ENCODE results near the gene RMC1. TPM values are rescaled to one million over a fixed set of nuclear protein-coding genes. Genes with fewer than 3 reads are reported as not detected.

RMC1 gene

GRCh38 chr18:23578067-23578701 lies 74.9 kb downstream of the RMC1 start:
- no peak overlapping the region for H4K8ac ChIP-seq (ENCODE audit: low read depth, low read length)
- H4K5ac ChIP-seq (ENCODE audit: low read length) = no peak overlapping the region
- peaks cover under 1% of the 10 kb centered on the region for H3K4me1 ChIP-seq (ENCODE audit: control insufficient read depth, low read depth, low read length)
- no peak overlapping the region for H3K23ac ChIP-seq (ENCODE audit: low read length)
- H3K56ac ChIP-seq (ENCODE audit: low read length) = no peak overlapping the region
- H3K36me3 ChIP-seq (ENCODE audit: control insufficient read depth, insufficient read depth, low read length) = peaks cover 4% of the 10 kb centered on the region
- no peak overlapping the region for H2BK15ac ChIP-seq (replicated peaks; ENCODE audit: low read depth)
- no peak overlapping the region for H2BK120ac ChIP-seq (ENCODE audit: low read depth, low read length)
- H3K79me1 ChIP-seq (ENCODE audit: low read length) = peaks cover 32% of the 10 kb centered on the region
- H3K9ac ChIP-seq (ENCODE audit: low read length) = no peak overlapping the region
- peaks cover 39% of the 10 kb centered on the region for H3K79me2 ChIP-seq (ENCODE audit: control insufficient read depth, insufficient read depth, low read length)
- no peak overlapping the region for H3K4me3 ChIP-seq (ENCODE audit: low read length)
- no peak overlapping the region for H3K4ac ChIP-seq (ENCODE audit: low read depth, low read length)
- H2AK5ac ChIP-seq (ENCODE audit: low read length) = no peak overlapping the region
- H3K27me3 ChIP-seq (ENCODE audit: insufficient read depth, low read length, poor library complexity) = no peaks in the 10 kb centered on the region
- no peak overlapping the region for H2BK5ac ChIP-seq (ENCODE audit: low read length)
- H3K27ac ChIP-seq (ENCODE audit: low read depth, low read length) = no peak overlapping the region
- WGBS (ENCODE audit: extremely low coverage, insufficient coverage, low lambda C conversion rate) = no CpG with 5 or more reads among the region's 6 CpGs
- no peak overlapping the region for H3K18ac ChIP-seq (ENCODE audit: low read length)
- DNase-seq = no peak
- no peak overlapping the region for H3K4me2 ChIP-seq (ENCODE audit: low read length)

- Histone ChIP-seq H4K8ac (ENCODE audit: low read depth, low read length) (no peak overlapping the region), H3K56ac (ENCODE audit: low read length) (no peak overlapping the region), H2AK5ac (ENCODE audit: low read length) (no peak overlapping the region), H2BK15ac (replicated peaks; ENCODE audit: low read depth) (no peak overlapping the region), H3K18ac (ENCODE audit: low read length) (no peak overlapping the region), H3K4ac (ENCODE audit: low read depth, low read length) (no peak overlapping the region), H3K79me1 (ENCODE audit: low read length) (peaks cover 30% of the 10 kb centered on the region), H3K27me3 (ENCODE audit: insufficient read depth, low read length, poor library complexity) (no peaks in the 10 kb centered on the region), H3K9ac (ENCODE audit: low read length) (no peak overlapping the region), H3K23ac (ENCODE audit: low read length) (no peak overlapping the region), H4K5ac (ENCODE audit: low read length) (no peak overlapping the region), H2BK5ac (ENCODE audit: low read length) (no peak overlapping the region), H3K4me3 (ENCODE audit: low read length) (no peak overlapping the region), H3K79me2 (ENCODE audit: control insufficient read depth, insufficient read depth, low read length) (peaks cover 42% of the 10 kb centered on the region), H3K27ac (ENCODE audit: low read depth, low read length) (no peak overlapping the region), H3K4me2 (ENCODE audit: low read length) (no peak overlapping the region), H2BK120ac (ENCODE audit: low read depth, low read length) (no peak overlapping the region), H3K36me3 (ENCODE audit: control insufficient read depth, insufficient read depth, low read length) (peaks cover 4% of the 10 kb centered on the region), H3K4me1 (ENCODE audit: control insufficient read depth, low read depth, low read length) (peaks cover 2% of the 10 kb centered on the region)
- DNase-seq = no peak
- no CpG with 5 or more reads among the region's 8 CpGs for WGBS (ENCODE audit: extremely low coverage, insufficient coverage, low lambda C conversion rate)
Observed at GRCh38 chr18:23578891-23579653, 75.8 kb downstream of the RMC1 start.

GRCh38 chr18:23580677-23581367 lies 77.5 kb downstream of the RMC1 start:
- H2BK5ac ChIP-seq (ENCODE audit: low read length) = no peak overlapping the region
- H3K27ac ChIP-seq (ENCODE audit: low read depth, low read length) = no peak overlapping the region
- peaks cover 57% of the 10 kb centered on the region for H3K79me2 ChIP-seq (ENCODE audit: control insufficient read depth, insufficient read depth, low read length)
- no peak overlapping the region for H3K4ac ChIP-seq (ENCODE audit: low read depth, low read length)
- no peak overlapping the region for H4K5ac ChIP-seq (ENCODE audit: low read length)
- peaks cover 4% of the 10 kb centered on the region for H3K36me3 ChIP-seq (ENCODE audit: control insufficient read depth, insufficient read depth, low read length)
- no peak overlapping the region for H3K23ac ChIP-seq (ENCODE audit: low read length)
- no peak overlapping the region for H3K4me2 ChIP-seq (ENCODE audit: low read length)
- no peak overlapping the region for H3K56ac ChIP-seq (ENCODE audit: low read length)
- WGBS (ENCODE audit: extremely low coverage, insufficient coverage, low lambda C conversion rate) = no CpG with 5 or more reads among the region's 6 CpGs
- H3K18ac ChIP-seq (ENCODE audit: low read length) = no peak overlapping the region
- no peak overlapping the region for H2AK5ac ChIP-seq (ENCODE audit: low read length)
- no peak overlapping the region for H2BK120ac ChIP-seq (ENCODE audit: low read depth, low read length)
- no peaks in the 10 kb centered on the region for H3K27me3 ChIP-seq (ENCODE audit: insufficient read depth, low read length, poor library complexity)
- H3K9ac ChIP-seq (ENCODE audit: low read length) = no peak overlapping the region
- no peak overlapping the region for H2BK15ac ChIP-seq (replicated peaks; ENCODE audit: low read depth)
- H3K79me1 ChIP-seq (ENCODE audit: low read length) = peaks cover 29% of the 10 kb centered on the region
- no peak for DNase-seq
- peaks cover 2% of the 10 kb centered on the region for H3K4me1 ChIP-seq (ENCODE audit: control insufficient read depth, low read depth, low read length)
- no peak overlapping the region for H3K4me3 ChIP-seq (ENCODE audit: low read length)
- H4K8ac ChIP-seq (ENCODE audit: low read depth, low read length) = no peak overlapping the region

Small RNA genes within 50 kb of the gene (small RNA-seq; reads per million reads assigned to genes)
- gene AC026634.1 (ENCODE audit: insufficient read depth) (not detected), gene RF00019 (ENCODE audit: insufficient read depth) (not detected)

Measured in mesendoderm (in vitro differentiated cells).